Panc1 (cell line): Measurements from ENCODE around the gene RSPH1.

Source experiments
- POLR2AphosphoS5 ChIP-seq: IDR thresholded peaks from 2 replicates; pipeline ENCODE4 v1.6.1; 2012; ENCODE audit warnings: mild to moderate bottlenecking, low read depth, low read length, moderate library complexity
- SIN3A ChIP-seq: IDR thresholded peaks from 2 replicates; pipeline ENCODE4 v1.6.1; 2012; ENCODE audit warnings: low read depth, mild to moderate bottlenecking, low read length, moderate library complexity, borderline replicate concordance; ENCODE audit not compliant: insufficient read depth
- TCF7L2 ChIP-seq: IDR thresholded peaks from 2 replicates; pipeline ENCODE4 v1.6.1; 2011; ENCODE audit warnings: mild to moderate bottlenecking, low read depth, low read length, inconsistent platforms
- TF ChIP-seq, protein P1 (sequence below): fragments of 450-650 bp; IDR thresholded peaks from 2 replicates; pipeline ENCODE4 v1.5.1; 2017; ENCODE audit warnings: mild to moderate bottlenecking
- TF ChIP-seq, protein P2 (sequence below), 2 experiments: IDR thresholded peaks; 2 replicates each; pipeline ENCODE4 v1.6.1; 2011 to 2012; ENCODE audit warnings: low read depth in 2 of 2, control low read depth in 1 of 2, low read length in 1 of 2, mild to moderate bottlenecking in 1 of 2, moderate library complexity in 1 of 2; ENCODE audit not compliant: insufficient read depth in 1 of 2

DNA sequence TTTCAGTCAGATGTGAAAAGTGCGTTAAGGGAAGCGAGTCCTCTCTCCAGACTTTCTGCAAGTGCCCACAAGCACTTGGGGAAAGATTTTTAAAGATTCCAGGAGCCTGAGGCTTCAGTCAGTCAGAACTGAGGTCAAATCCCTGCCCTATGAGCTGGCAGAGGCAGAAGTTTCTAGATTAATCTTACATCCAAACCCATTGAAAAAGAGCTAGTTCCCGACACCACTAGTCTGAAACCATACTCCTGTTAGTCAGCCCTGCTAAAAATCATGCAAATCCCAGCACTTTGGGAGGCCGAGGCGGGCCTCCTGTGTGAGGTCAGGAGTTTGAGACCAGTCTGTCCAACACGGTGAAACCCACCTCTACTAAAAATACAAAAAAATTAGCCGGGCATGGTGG is 21.0 kb downstream of the RSPH1 start:
- TF ChIP-seq, protein P1, sequence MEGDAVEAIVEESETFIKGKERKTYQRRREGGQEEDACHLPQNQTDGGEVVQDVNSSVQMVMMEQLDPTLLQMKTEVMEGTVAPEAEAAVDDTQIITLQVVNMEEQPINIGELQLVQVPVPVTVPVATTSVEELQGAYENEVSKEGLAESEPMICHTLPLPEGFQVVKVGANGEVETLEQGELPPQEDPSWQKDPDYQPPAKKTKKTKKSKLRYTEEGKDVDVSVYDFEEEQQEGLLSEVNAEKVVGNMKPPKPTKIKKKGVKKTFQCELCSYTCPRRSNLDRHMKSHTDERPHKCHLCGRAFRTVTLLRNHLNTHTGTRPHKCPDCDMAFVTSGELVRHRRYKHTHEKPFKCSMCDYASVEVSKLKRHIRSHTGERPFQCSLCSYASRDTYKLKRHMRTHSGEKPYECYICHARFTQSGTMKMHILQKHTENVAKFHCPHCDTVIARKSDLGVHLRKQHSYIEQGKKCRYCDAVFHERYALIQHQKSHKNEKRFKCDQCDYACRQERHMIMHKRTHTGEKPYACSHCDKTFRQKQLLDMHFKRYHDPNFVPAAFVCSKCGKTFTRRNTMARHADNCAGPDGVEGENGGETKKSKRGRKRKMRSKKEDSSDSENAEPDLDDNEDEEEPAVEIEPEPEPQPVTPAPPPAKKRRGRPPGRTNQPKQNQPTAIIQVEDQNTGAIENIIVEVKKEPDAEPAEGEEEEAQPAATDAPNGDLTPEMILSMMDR: no peak
- TF ChIP-seq, protein P2, sequence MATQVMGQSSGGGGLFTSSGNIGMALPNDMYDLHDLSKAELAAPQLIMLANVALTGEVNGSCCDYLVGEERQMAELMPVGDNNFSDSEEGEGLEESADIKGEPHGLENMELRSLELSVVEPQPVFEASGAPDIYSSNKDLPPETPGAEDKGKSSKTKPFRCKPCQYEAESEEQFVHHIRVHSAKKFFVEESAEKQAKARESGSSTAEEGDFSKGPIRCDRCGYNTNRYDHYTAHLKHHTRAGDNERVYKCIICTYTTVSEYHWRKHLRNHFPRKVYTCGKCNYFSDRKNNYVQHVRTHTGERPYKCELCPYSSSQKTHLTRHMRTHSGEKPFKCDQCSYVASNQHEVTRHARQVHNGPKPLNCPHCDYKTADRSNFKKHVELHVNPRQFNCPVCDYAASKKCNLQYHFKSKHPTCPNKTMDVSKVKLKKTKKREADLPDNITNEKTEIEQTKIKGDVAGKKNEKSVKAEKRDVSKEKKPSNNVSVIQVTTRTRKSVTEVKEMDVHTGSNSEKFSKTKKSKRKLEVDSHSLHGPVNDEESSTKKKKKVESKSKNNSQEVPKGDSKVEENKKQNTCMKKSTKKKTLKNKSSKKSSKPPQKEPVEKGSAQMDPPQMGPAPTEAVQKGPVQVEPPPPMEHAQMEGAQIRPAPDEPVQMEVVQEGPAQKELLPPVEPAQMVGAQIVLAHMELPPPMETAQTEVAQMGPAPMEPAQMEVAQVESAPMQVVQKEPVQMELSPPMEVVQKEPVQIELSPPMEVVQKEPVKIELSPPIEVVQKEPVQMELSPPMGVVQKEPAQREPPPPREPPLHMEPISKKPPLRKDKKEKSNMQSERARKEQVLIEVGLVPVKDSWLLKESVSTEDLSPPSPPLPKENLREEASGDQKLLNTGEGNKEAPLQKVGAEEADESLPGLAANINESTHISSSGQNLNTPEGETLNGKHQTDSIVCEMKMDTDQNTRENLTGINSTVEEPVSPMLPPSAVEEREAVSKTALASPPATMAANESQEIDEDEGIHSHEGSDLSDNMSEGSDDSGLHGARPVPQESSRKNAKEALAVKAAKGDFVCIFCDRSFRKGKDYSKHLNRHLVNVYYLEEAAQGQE (IDR thresholded peaks at IDR 0.05; ENCODE audit: insufficient read depth in 1 of 2, low read depth in 2 of 2, low read length in 1 of 2): no peak
- no peak for TF ChIP-seq POLR2AphosphoS5
- no peak for TF ChIP-seq SIN3A
- TF ChIP-seq TCF7L2: no peak
